Colon (tissue), 2 donors: ENCODE measurements around the gene PSME2.

Experiments
- FAIRE-seq: peaks from 2 replicates; lab custom pipeline; 2012; peaks lifted over from hg19 to GRCh38; lab: Jason Lieb, UNC
- donor health status: control.
- donor health status: control.

Gene PSME2

GRCh38 chr14:24151404-24152080 lies 5.1 kb upstream of the PSME2 start:
- FAIRE-seq: no peak

GRCh38 chr14:24150993-24151392 lies 4.6 kb upstream of the PSME2 start:
- no peak for FAIRE-seq

DNA sequence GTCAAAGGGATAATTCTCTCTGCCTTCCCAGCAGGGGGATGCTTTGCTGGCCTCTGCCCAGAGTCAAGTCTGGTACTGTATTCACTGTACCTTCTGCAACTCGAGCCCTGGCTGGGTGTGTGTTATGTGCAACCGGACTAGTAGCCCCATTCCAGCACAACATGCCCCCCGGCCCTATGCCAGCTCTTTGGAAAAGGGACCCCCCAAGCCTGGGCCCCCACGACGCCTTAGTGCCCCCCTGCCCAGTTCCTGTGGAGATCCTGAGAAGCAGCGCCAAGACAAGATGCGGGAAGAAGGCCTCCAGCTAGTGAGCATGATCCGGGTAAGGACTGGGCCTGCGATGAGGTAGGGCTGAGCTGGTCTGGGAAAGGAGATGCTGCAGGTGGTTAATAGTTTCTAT lies 4.2 kb upstream of the PSME2 start:
- FAIRE-seq: no peak

DNA sequence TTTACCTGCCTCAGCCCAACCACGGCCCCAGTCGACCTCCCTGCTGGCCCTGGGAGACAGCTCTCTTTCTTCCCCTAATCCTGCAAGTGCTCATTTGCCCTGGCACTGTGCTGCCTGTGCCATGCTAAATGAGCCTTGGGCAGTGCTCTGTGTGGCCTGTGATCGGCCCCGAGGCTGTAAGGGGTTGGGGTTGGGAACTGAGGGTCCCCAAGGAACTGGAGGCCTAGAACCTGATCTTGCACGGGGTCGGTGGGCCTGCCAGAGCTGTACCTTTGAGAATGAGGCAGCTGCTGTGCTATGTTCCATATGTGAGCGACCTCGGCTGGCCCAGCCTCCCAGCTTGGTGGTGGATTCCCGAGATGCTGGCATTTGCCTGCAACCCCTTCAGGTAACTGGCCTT lies 3.7 kb upstream of the PSME2 start:
- FAIRE-seq: no peak

DNA sequence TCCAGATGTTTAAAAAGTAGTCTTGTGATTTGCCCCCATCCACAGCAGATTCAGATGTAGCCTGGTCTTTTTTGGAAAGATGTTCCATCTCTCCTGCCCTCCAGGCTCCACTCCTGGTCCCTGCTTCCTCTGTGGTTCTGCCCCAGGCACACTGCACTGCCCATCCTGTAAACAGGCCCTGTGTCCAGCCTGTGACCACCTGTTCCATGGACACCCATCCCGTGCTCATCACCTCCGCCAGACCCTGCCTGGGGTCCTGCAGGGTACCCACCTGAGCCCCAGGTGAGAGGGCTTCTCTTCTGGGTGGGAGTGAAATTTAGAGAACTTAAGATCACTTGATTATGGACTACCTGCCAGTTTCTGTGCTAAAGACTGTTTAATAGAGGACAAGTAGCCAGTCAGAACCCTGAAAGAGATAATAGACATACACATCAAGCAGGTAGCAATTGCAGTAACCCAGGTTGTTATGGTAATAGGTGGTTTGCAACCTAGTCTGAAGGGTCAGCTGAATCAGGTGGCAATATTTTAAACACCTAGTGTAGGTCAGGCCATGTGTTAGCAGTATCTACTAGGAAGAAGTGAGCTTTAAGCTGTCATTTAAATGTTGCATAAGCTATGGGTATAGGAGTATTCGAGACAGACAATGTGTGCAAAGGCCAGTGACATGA lies 3.0 kb upstream of the PSME2 start:
- no peak for FAIRE-seq

DNA sequence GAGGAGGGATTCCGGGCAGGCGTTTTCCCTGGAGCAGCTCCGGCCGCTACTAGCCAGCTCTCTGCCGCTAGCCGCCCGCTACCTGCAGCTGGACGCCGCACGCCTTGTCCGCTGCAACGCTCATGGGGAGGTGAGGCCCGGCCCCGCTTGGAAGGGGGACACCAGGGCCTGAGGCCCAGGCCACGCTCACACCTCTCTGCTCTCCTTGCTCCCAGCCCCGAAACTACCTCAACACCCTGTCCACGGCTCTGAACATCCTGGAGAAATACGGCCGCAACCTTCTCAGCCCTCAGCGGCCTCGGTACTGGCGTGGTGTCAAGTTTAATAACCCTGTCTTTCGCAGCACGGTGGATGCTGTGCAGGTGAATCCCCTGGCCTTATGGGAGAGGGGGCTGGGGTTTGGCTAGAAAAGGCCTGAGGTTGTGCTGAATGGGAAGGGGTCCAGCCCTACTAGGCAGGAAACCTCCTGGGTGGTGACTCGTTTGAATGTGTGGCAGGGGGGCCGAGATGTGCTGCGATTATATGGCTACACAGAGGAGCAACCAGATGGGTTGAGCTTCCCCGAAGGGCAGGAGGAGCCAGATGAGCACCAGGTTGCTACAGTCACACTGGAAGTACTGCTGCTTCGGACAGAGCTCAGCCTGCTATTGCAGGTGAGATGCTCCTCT lies 1.5 kb upstream of the PSME2 start:
- no peak for FAIRE-seq

- FAIRE-seq: no peak
Measured at GRCh38 chr14:24146978-24147760, 759 bp upstream of the PSME2 start, which contains the start of gene RNF31. RNF31 (plus strand) TSS chr14:24147498; CDS start chr14:24147699, 201 bp downstream.

DNA sequence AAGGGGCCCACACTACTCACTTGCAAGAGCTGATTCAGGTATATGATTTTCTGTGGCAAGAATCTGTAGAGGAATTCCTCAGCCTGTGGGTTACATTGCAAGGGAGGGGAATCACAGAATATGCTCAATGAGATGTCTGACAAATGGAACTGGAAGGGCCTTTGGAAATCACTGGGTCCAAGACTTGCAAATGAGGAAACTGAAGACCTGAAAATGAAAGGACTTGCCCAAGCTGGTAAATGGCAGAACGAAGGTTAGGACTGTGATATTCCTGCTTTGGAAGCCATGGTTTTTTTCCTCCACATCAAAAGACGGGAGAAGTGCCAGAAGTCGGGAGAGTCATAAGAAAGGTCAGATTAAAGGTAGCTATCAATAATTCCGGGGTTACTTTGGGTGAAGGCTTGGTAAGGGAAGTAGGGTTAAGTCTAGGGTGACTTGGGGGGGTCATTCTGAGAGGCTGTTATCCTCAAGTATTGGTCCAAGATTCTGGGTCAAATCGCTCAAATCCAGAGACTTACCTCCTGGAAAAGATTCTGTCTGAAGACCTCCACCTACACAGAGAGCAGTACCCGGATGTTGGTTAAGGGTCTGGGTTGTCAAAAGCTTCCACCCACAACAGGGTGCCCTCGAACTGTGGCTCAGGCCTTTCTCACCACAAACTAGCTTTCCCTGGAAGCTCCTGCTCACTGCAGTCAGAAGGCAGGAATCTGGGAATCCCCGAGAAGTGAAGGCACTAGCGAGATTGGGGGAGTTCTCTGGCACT lies 539 bp downstream of the PSME2 start:
- FAIRE-seq: no peak

DNA sequence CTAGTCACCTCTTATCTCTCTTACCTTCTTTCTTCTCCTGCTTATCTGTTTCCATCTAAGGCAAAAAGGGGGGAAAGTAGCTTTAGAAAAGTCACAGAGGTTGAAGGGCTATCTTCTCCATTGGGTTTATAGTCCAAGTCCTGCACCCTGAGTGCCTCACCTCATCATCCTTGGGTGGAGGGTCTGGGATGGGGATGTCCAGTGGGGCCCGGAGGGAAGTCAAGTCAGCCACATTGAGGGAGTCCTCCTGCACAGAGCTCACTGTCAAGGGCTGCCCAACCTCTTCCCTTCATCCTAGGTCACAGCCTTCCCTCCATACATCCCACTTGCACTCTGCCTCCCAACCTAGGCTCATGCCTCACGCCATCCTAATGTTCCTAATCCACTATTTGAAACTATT lies 1.2 kb downstream of the PSME2 start:
- FAIRE-seq: no peak

GRCh38 chr14:24144451-24144850 lies 2.0 kb downstream of the PSME2 start:
- no peak for FAIRE-seq

- no peak for FAIRE-seq
Measured at GRCh38 chr14:24143511-24143910, 2.9 kb downstream of the PSME2 start.

- FAIRE-seq: no peak
Measured at GRCh38 chr14:24141097-24141880, 5.1 kb downstream of the PSME2 start, which contains the start of gene EMC9. EMC9 (minus strand) TSS chr14:24141591; CDS start chr14:24141304, 287 bp downstream.

GRCh38 chr14:24139272-24139934 lies 7.0 kb downstream of the PSME2 start:
- FAIRE-seq: no peak

- FAIRE-seq: no peak
Measured at GRCh38 chr14:24138396-24139271, 7.8 kb downstream of the PSME2 start.

- no peak for FAIRE-seq
Measured at GRCh38 chr14:24137529-24138395, 8.6 kb downstream of the PSME2 start.

DNA sequence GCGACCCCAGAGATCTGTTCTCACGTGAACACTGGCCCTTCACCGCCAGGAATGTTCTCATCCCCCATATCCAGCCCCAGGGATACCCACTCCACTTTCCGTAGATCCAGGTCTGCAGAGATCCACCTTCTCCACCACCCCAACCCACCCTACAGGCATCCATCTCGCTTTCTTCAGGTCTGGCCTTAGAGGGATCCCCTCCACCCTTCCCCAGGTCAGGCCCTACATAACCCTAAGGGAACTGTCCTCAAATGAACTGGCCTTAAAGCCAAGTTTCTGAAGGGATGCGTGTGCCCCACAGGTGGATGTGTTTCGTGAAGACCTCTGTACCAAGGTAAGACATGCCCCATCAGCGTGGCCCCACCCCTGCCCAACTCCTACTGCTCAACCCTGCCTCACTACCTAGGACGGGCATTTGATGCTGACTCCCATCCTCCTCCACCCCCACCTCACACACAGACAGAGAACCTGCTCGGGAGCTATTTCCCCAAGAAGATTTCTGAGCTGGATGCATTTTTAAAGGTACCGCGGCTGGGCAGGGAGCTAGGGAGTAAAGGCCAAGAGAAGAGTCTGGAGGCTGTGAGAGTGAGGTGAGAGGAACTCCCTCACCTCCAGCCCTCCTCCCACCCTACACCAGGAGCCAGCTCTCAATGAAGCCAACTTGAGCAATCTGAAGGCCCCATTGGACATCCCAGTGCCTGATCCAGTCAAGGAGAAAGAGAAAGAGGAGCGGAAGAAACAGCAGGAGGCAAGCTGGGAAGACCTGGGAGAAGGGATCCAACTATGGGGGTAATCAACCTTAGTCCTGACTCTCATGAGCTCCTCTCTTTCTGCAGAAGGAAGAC lies 9.5 kb downstream of the PSME2 start:
- FAIRE-seq: no peak
